H9 (cell line): ENCODE results near the gene WDR70. TPM values are rescaled to one million over a fixed set of nuclear protein-coding genes. Genes with fewer than 3 reads are reported as not detected.

ENCODE experiments used
- DNase-seq: peaks from one replicate; pipeline ENCODE4 v3.0.0-alpha.2; 2017
- H2AFZ ChIP-seq: one replicate; pipeline ENCODE4 v1.6.1; 2013; ENCODE audit warnings: mild to moderate bottlenecking, low read length, control low read depth, moderate library complexity
- H2AK5ac ChIP-seq: 2 replicates; pipeline ENCODE4 v1.6.1; 2013; ENCODE audit warnings: low read length, control low read depth, mixed read lengths; ENCODE audit not compliant: insufficient read length
- H2BK120ac ChIP-seq: one replicate; pipeline ENCODE4 v1.6.1; 2013; ENCODE audit warnings: low read depth, mild to moderate bottlenecking, low read length, control low read depth, inconsistent platforms; ENCODE audit not compliant: poor library complexity, severe bottlenecking
- H2BK12ac ChIP-seq: 2 replicates; pipeline ENCODE4 v1.6.1; 2013; ENCODE audit warnings: low read length, control low read depth, mixed read lengths, low read depth; ENCODE audit not compliant: insufficient read length
- H2BK15ac ChIP-seq: 2 replicates; pipeline ENCODE4 v1.6.1; 2013; ENCODE audit warnings: low read depth, low read length, control low read depth
- H2BK20ac ChIP-seq: one replicate; pipeline ENCODE4 v1.6.1; 2013; ENCODE audit warnings: low read depth, mild to moderate bottlenecking, low read length, control low read depth, inconsistent platforms; ENCODE audit not compliant: poor library complexity, severe bottlenecking
- H2BK5ac ChIP-seq: 2 replicates; pipeline ENCODE4 v1.6.1; 2013; ENCODE audit warnings: low read length, control low read depth, mixed read lengths; ENCODE audit not compliant: insufficient read length
- H3K14ac ChIP-seq: 2 replicates; pipeline ENCODE4 v1.6.1; 2013; ENCODE audit warnings: low read length, control low read depth; ENCODE audit not compliant: insufficient read depth
- H3K18ac ChIP-seq: 2 replicates; pipeline ENCODE4 v1.6.1; 2013; ENCODE audit warnings: low read depth, mild to moderate bottlenecking, mixed read lengths, low read length, control low read depth; ENCODE audit not compliant: insufficient read length
- H3K23ac ChIP-seq: 2 replicates; pipeline ENCODE4 v1.6.1; 2013; ENCODE audit warnings: low read length, control low read depth, mixed read lengths, low read depth; ENCODE audit not compliant: insufficient read length
- H3K23me2 ChIP-seq: 2 replicates; pipeline ENCODE4 v1.6.1; 2013; ENCODE audit warnings: low read depth, mild to moderate bottlenecking, mixed read lengths, low read length, control low read depth; ENCODE audit not compliant: insufficient read length, poor library complexity, severe bottlenecking
- H3K27ac ChIP-seq: 2 replicates; pipeline ENCODE4 v1.5.1; 2013; ENCODE audit warnings: low read length, control low read depth, mixed read lengths, low read depth; ENCODE audit not compliant: insufficient read length
- H3K27me3 ChIP-seq: 2 replicates; pipeline ENCODE4 v1.6.1; 2013; ENCODE audit warnings: low read length, control low read depth, inconsistent platforms; ENCODE audit not compliant: insufficient read depth
- H3K4ac ChIP-seq: 2 replicates; pipeline ENCODE4 v1.6.1; 2013; ENCODE audit warnings: low read depth, mild to moderate bottlenecking, control low read depth, inconsistent platforms, low read length, moderate library complexity
- H3K4me1 ChIP-seq: 2 replicates; pipeline ENCODE4 v1.6.1; 2013; ENCODE audit warnings: low read length, control low read depth, inconsistent platforms; ENCODE audit not compliant: insufficient read depth
- H3K4me2 ChIP-seq: 2 replicates; pipeline ENCODE4 v1.6.1; 2013; ENCODE audit warnings: low read length, control low read depth, mixed read lengths; ENCODE audit not compliant: insufficient read length, insufficient read depth
- H3K56ac ChIP-seq: 2 replicates; pipeline ENCODE4 v1.6.1; 2013; ENCODE audit warnings: low read depth, mild to moderate bottlenecking, mixed read lengths, low read length, control low read depth; ENCODE audit not compliant: insufficient read length
- H3K79me1 ChIP-seq: 2 replicates; pipeline ENCODE4 v1.6.1; 2013; ENCODE audit warnings: low read depth, mild to moderate bottlenecking, moderate library complexity, low read length, control low read depth, inconsistent platforms; ENCODE audit not compliant: insufficient read depth, poor library complexity, severe bottlenecking
- H3K79me2 ChIP-seq: 2 replicates; pipeline ENCODE4 v1.6.1; 2013; ENCODE audit warnings: low read length, control low read depth, inconsistent platforms; ENCODE audit not compliant: insufficient read depth
- H3K9ac ChIP-seq: 2 replicates; pipeline ENCODE4 v1.6.1; 2013; ENCODE audit warnings: low read length, control low read depth, mixed read lengths; ENCODE audit not compliant: insufficient read length; ENCODE audit errors: extremely low read depth
- H3K9me3 ChIP-seq: one replicate; pipeline ENCODE4 v1.6.1; 2013; ENCODE audit warnings: low read depth, low read length, inconsistent platforms; ENCODE audit not compliant: control insufficient read depth
- H3T11ph ChIP-seq: one replicate; pipeline ENCODE4 v1.6.1; 2013; ENCODE audit warnings: mild to moderate bottlenecking, low read length, control low read depth, inconsistent platforms
- H4K20me1 ChIP-seq: one replicate; pipeline ENCODE4 v1.6.1; 2013; ENCODE audit not compliant: control insufficient read depth, insufficient read length, insufficient read depth
- H4K5ac ChIP-seq: 2 replicates; pipeline ENCODE4 v1.6.1; 2013; ENCODE audit warnings: low read depth, mild to moderate bottlenecking, mixed read lengths, low read length, control low read depth; ENCODE audit not compliant: insufficient read length
- H4K8ac ChIP-seq: replicated peaks from 2 replicates; pipeline ENCODE4 v1.6.1; 2013; ENCODE audit warnings: low read length, control low read depth, mixed read lengths, low read depth; ENCODE audit not compliant: insufficient read length
- H4K91ac ChIP-seq: 2 replicates; pipeline ENCODE4 v1.6.1; 2013; ENCODE audit warnings: low read depth, mild to moderate bottlenecking, moderate library complexity, mixed read lengths, low read length, control low read depth; ENCODE audit not compliant: insufficient read length
- H3K27ac Mint-ChIP-seq, 3 experiments: 2 replicates in 2 of 3; 3 replicates in 1 of 3; pipeline ENCODE4 v1.8.0; 2020 to 2021; ENCODE audit warnings: mixed read lengths in 3 of 3, mild to moderate bottlenecking in 1 of 3, moderate library complexity in 1 of 3
- H3K27me3 Mint-ChIP-seq: 2 replicates; pipeline ENCODE4 v1.8.0; 2021; ENCODE audit warnings: low read depth, mild to moderate bottlenecking, moderate library complexity, mixed read lengths
- H3K36me3 Mint-ChIP-seq, 3 experiments: 2 replicates in 2 of 3; 3 replicates in 1 of 3; pipeline ENCODE4 v1.8.0; 2020 to 2021; ENCODE audit warnings: low read depth in 3 of 3, mixed read lengths in 3 of 3; ENCODE audit not compliant: insufficient read depth in 1 of 3
- H3K4me1 Mint-ChIP-seq, 2 experiments: 2 replicates each; pipeline ENCODE4 v1.8.0; 2020; ENCODE audit warnings: mixed read lengths in 2 of 2
- H3K4me3 Mint-ChIP-seq, 2 experiments: 2 replicates in 1 of 2; 3 replicates in 1 of 2; pipeline ENCODE4 v1.8.0; 2020 to 2021; ENCODE audit warnings: mild to moderate bottlenecking in 2 of 2, mixed read lengths in 2 of 2, moderate library complexity in 1 of 2
- H3K9me3 Mint-ChIP-seq, 2 experiments: 2 replicates in 1 of 2; 3 replicates in 1 of 2; pipeline ENCODE4 v1.8.0; 2020; ENCODE audit warnings: mild to moderate bottlenecking in 2 of 2, mixed read lengths in 2 of 2, moderate library complexity in 1 of 2
- CTCF ChIP-seq: fragments of 200-600 bp; sonication (generic); conservative IDR thresholded peaks from 3 replicates; pipeline ENCODE4 v1.8.0; 2021; ENCODE audit warnings: antibody characterized with exemption, mild to moderate bottlenecking
- WGBS: extraction: QIAGEN DNeasy Blood & Tissue Kit; methylation state at CpG from one replicate; pipeline ENCODE4 v1.1.7; 2013; ENCODE audit warnings: missing lambda C conversion rate, low lambda C conversion rate, mixed read lengths; ENCODE audit not compliant: insufficient read length; ENCODE audit errors: extremely low coverage; 5-methylcytosine and 5-hydroxymethylcytosine counted together
- total RNA-seq: library from RNA; stranded (reverse); gene quantifications from 2 replicates; pipeline ENCODE4 v1.2.1, GENCODE V29; 2021

Gene WDR70
- total RNA-seq, 1 experiment from 2014 or later: 38.1 TPM

DNA sequence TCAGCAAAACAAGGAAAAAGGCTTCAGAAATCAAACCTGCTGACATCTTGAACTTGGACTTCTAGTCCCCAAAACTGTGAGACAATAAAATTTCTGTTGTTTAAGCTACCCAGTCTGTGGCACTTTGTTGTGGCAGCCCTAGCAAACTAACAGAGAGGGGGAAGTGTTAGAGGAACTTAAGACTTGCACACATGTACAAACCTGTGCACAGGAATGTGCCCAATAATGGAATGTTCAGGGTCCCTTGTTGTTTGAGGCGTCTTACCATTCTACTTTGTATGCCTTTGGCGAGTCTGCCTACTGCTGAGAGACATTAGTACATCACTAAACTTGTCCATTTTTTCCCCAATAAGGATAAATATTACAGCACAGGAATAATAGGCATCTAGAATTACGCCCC lies 160.3 kb downstream of the WDR70 start:
- Histone ChIP-seq H3K79me2 (no peaks in the 10 kb centered on the region), H3K27me3 (no peaks in the 10 kb centered on the region), H2BK120ac (no peak overlapping the region), H3K9me3 (no peaks in the 10 kb centered on the region), H2BK5ac (no peak overlapping the region), H3K4me2 (no peak overlapping the region), H3K18ac (no peak overlapping the region), H3K14ac (no peak overlapping the region), H3K56ac (no peak overlapping the region), H3T11ph (no peak overlapping the region), H4K91ac (no peak overlapping the region), H3K23ac (no peak overlapping the region), H3K9ac (no peak overlapping the region), H2BK20ac (no peak overlapping the region), H4K8ac (no peak overlapping the region), H2AFZ (no peak overlapping the region), H4K20me1 (no peaks in the 10 kb centered on the region), H2BK15ac (no peak overlapping the region), H3K23me2 (no peaks in the 10 kb centered on the region), H3K4ac (no peak overlapping the region), H2BK12ac (no peak overlapping the region), H3K79me1 (no peaks in the 10 kb centered on the region), H3K27ac (no peak overlapping the region), H4K5ac (no peak overlapping the region), H2AK5ac (no peak overlapping the region), H3K4me1 (no peaks in the 10 kb centered on the region)
- peaks cover 6% of the 10 kb centered on the region in 2 experiments; a peak in 3 of 4 replicates for H3K4me1 Mint-ChIP-seq
- no peak overlapping the region for H3K4me3 Mint-ChIP-seq
- no CpG with 5 or more reads among the region's 3 CpGs for WGBS
- H3K27ac Mint-ChIP-seq: no peak overlapping the region; a peak in 1 of 7 replicates
- no peak for DNase-seq
- no peaks in the 10 kb centered on the region; a peak in 1 of 7 replicates for H3K36me3 Mint-ChIP-seq
- TF ChIP-seq CTCF: no peak
- no peaks in the 10 kb centered on the region for H3K27me3 Mint-ChIP-seq
- H3K9me3 Mint-ChIP-seq: no peaks in the 10 kb centered on the region
